ENCODE measurements around the gene NXPH2. TPM values are rescaled to one million over a fixed set of nuclear protein-coding genes. Genes with fewer than 3 reads are reported as not detected.
"Not testable (repeated sequence)": the region's sequence is repeated elsewhere in the genome, so short reads cannot be mapped to it uniquely, and the experiment has no call there.

The NXPH2 gene
- total and polyA plus RNA-seq, 2 donors (not counting 1 experiment from before 2014, with no cell fraction given), result not detected

GRCh38 chr2:138648606-138649005 is 131.6 kb downstream of the NXPH2 start:
- no peak overlapping the region for H3K27ac ChIP-seq (ENCODE audit: insufficient read depth, low read length)
- no peaks in the 10 kb centered on the region for H3K27me3 ChIP-seq (ENCODE audit: control insufficient read depth, insufficient read depth, low read length)
- no peaks in the 10 kb centered on the region for H3K36me3 ChIP-seq (ENCODE audit: control insufficient read depth, insufficient read depth, low read length)
- TF ChIP-seq CTCF (conservative IDR thresholded peaks at IDR 0.05 in 1 of 2, IDR thresholded peaks at IDR 0.05 in 1 of 2; ENCODE audit: low read depth in 1 of 2, low read length in 2 of 2) (no peak), EZH2 (IDR thresholded peaks at IDR 0.05; ENCODE audit: low read length, missing control alignments) (no peak)
- H3K9me3 ChIP-seq (ENCODE audit: control insufficient read depth, insufficient read depth, low read depth, low read length), result no peaks in the 10 kb centered on the region
- DNase-seq (ENCODE audit: low read depth in 2 of 2), result no peak
- no peaks in the 10 kb centered on the region for H4K20me1 ChIP-seq (ENCODE audit: control insufficient read depth, extremely low read depth, insufficient read depth, low read length)
- no peak overlapping the region for H2AFZ ChIP-seq (ENCODE audit: low read length)
- H3K4me1 ChIP-seq (ENCODE audit: control insufficient read depth, extremely low read depth, insufficient read depth, low read length), result no peaks in the 10 kb centered on the region
- H3K4me3 ChIP-seq (replicated peaks in 1 of 4; ENCODE audit: control extremely low read depth in 1 of 4, insufficient read depth in 1 of 4, low read depth in 3 of 4, low read length in 4 of 4), result no peak overlapping the region
- no peaks in the 10 kb centered on the region for H3K79me2 ChIP-seq (ENCODE audit: control insufficient read depth, insufficient read depth, low read length)
- no peak overlapping the region for H3K9ac ChIP-seq (ENCODE audit: insufficient read depth, low read length)
- no peak overlapping the region for H3K4me2 ChIP-seq (ENCODE audit: extremely low read depth, insufficient read depth, low read length)

- not testable (repeated sequence) for H3K4me3 ChIP-seq (replicated peaks in 1 of 4; ENCODE audit: control extremely low read depth in 1 of 4, insufficient read depth in 1 of 4, low read depth in 3 of 4, low read length in 4 of 4); H3K36me3 ChIP-seq (ENCODE audit: control insufficient read depth, insufficient read depth, low read length); H3K9me3 ChIP-seq (ENCODE audit: control insufficient read depth, insufficient read depth, low read depth, low read length); H2AFZ ChIP-seq (ENCODE audit: low read length); H3K27me3 ChIP-seq (ENCODE audit: control insufficient read depth, insufficient read depth, low read length); H3K9ac ChIP-seq (ENCODE audit: insufficient read depth, low read length); H3K4me2 ChIP-seq (ENCODE audit: extremely low read depth, insufficient read depth, low read length); H3K4me1 ChIP-seq (ENCODE audit: control insufficient read depth, extremely low read depth, insufficient read depth, low read length); H3K27ac ChIP-seq (ENCODE audit: insufficient read depth, low read length); H4K20me1 ChIP-seq (ENCODE audit: control insufficient read depth, extremely low read depth, insufficient read depth, low read length); H3K79me2 ChIP-seq (ENCODE audit: control insufficient read depth, insufficient read depth, low read length)
- DNase-seq (ENCODE audit: low read depth in 2 of 2), result peak in 1 of 2 donors; percentile 15
Observed at GRCh38 chr2:138644776-138645175, 135.4 kb downstream of the NXPH2 start.

GRCh38 chr2:138640921-138641676 is 139.1 kb downstream of the NXPH2 start:
- H3K4me2 ChIP-seq (ENCODE audit: extremely low read depth, insufficient read depth, low read length), result no peak overlapping the region
- H3K27me3 ChIP-seq (ENCODE audit: control insufficient read depth, insufficient read depth, low read length), result no peaks in the 10 kb centered on the region
- H2AFZ ChIP-seq (ENCODE audit: low read length), result no peak overlapping the region
- H4K20me1 ChIP-seq (ENCODE audit: control insufficient read depth, extremely low read depth, insufficient read depth, low read length), result no peaks in the 10 kb centered on the region
- DNase-seq (ENCODE audit: low read depth in 2 of 2), result peak in 1 of 2 donors; percentile 20
- no peaks in the 10 kb centered on the region for H3K36me3 ChIP-seq (ENCODE audit: control insufficient read depth, insufficient read depth, low read length)
- H3K9me3 ChIP-seq (ENCODE audit: control insufficient read depth, insufficient read depth, low read depth, low read length), result no peaks in the 10 kb centered on the region
- no peaks in the 10 kb centered on the region for H3K79me2 ChIP-seq (ENCODE audit: control insufficient read depth, insufficient read depth, low read length)
- H3K27ac ChIP-seq (ENCODE audit: insufficient read depth, low read length), result no peak overlapping the region
- TF ChIP-seq EZH2 (IDR thresholded peaks at IDR 0.05; ENCODE audit: low read length, missing control alignments), result no peak
- no peak overlapping the region for H3K4me3 ChIP-seq (replicated peaks in 1 of 4; ENCODE audit: control extremely low read depth in 1 of 4, insufficient read depth in 1 of 4, low read depth in 3 of 4, low read length in 4 of 4)
- H3K9ac ChIP-seq (ENCODE audit: insufficient read depth, low read length), result no peak overlapping the region
- H3K4me1 ChIP-seq (ENCODE audit: control insufficient read depth, extremely low read depth, insufficient read depth, low read length), result no peaks in the 10 kb centered on the region

- Histone ChIP-seq H3K9me3 (ENCODE audit: control insufficient read depth, insufficient read depth, low read depth, low read length) (no peaks in the 10 kb centered on the region), H3K9ac (ENCODE audit: insufficient read depth, low read length) (no peak overlapping the region), H3K36me3 (ENCODE audit: control insufficient read depth, insufficient read depth, low read length) (no peaks in the 10 kb centered on the region), H4K20me1 (ENCODE audit: control insufficient read depth, extremely low read depth, insufficient read depth, low read length) (no peaks in the 10 kb centered on the region), H3K27me3 (ENCODE audit: control insufficient read depth, insufficient read depth, low read length) (no peaks in the 10 kb centered on the region), H2AFZ (ENCODE audit: low read length) (no peak overlapping the region), H3K4me2 (ENCODE audit: extremely low read depth, insufficient read depth, low read length) (no peak overlapping the region), H3K27ac (ENCODE audit: insufficient read depth, low read length) (no peak overlapping the region), H3K4me1 (ENCODE audit: control insufficient read depth, extremely low read depth, insufficient read depth, low read length) (no peaks in the 10 kb centered on the region), H3K4me3 (replicated peaks in 1 of 4; ENCODE audit: control extremely low read depth in 1 of 4, insufficient read depth in 1 of 4, low read depth in 3 of 4, low read length in 4 of 4) (no peak overlapping the region), H3K79me2 (ENCODE audit: control insufficient read depth, insufficient read depth, low read length) (no peaks in the 10 kb centered on the region)
- TF ChIP-seq CTCF (conservative IDR thresholded peaks at IDR 0.05 in 1 of 2, IDR thresholded peaks at IDR 0.05 in 1 of 2; ENCODE audit: low read depth in 1 of 2, low read length in 2 of 2) (no peak), EZH2 (IDR thresholded peaks at IDR 0.05; ENCODE audit: low read length, missing control alignments) (no peak)
- no peak for DNase-seq (ENCODE audit: low read depth in 2 of 2)
Observed at GRCh38 chr2:138637686-138638085, 142.5 kb downstream of the NXPH2 start.

Data from fibroblast of lung (primary cell).